Naive B cell (primary cell): ENCODE results near the gene IMPA2. TPM values are rescaled to one million over a fixed set of nuclear protein-coding genes. Genes with fewer than 3 reads are reported as not detected.
"Not testable (repeated sequence)": the region's sequence is repeated elsewhere in the genome, so short reads cannot be mapped to it uniquely, and the experiment has no call there.

Experiments
- ATAC-seq, 2 donors: fragments of 150-1000 bp; cut with Tn5 transposase; 2 replicates each; pipeline ENCODE4 v1.10.0; 2021; ENCODE audit warnings: low read depth in 2 of 2, mild to moderate bottlenecking in 2 of 2, moderate library complexity in 2 of 2
- DNase-seq: peaks from one replicate; pipeline ENCODE4 v3.0.0; 2022
- H3K27ac Mint-ChIP-seq, 6 donors: one replicate each; pipeline ENCODE4 v1.8.0; 2020 to 2022; ENCODE audit warnings: mild to moderate bottlenecking in 6 of 6, mixed read lengths in 6 of 6, moderate library complexity in 5 of 6, inconsistent platforms in 2 of 6
- H3K27me3 Mint-ChIP-seq, 3 donors: one replicate each; pipeline ENCODE4 v1.8.0; 2021 to 2022; ENCODE audit warnings: mixed read lengths in 3 of 3, mild to moderate bottlenecking in 1 of 3
- H3K36me3 Mint-ChIP-seq, 2 donors: one replicate each; pipeline ENCODE4 v1.8.0; 2020 to 2022; ENCODE audit warnings: mixed read lengths in 2 of 2, inconsistent platforms in 1 of 2, mild to moderate bottlenecking in 1 of 2
- H3K4me1 Mint-ChIP-seq, 3 donors: one replicate each; pipeline ENCODE4 v1.8.0; 2020 to 2022; ENCODE audit warnings: mixed read lengths in 3 of 3, inconsistent platforms in 1 of 3, mild to moderate bottlenecking in 1 of 3, moderate library complexity in 1 of 3
- H3K4me3 Mint-ChIP-seq, 8 donors: one replicate each; pipeline ENCODE4 v1.8.0; 2020 to 2022; ENCODE audit warnings: mild to moderate bottlenecking in 8 of 8, mixed read lengths in 8 of 8, moderate library complexity in 8 of 8, inconsistent platforms in 2 of 8
- H3K9me3 Mint-ChIP-seq, 7 donors: one replicate each; pipeline ENCODE4 v1.8.0; 2020 to 2022; ENCODE audit warnings: mixed read lengths in 7 of 7, mild to moderate bottlenecking in 5 of 7, inconsistent platforms in 2 of 7, moderate library complexity in 1 of 7
- polyA plus RNA-seq, 6 donors: library from polyadenylated mRNA; unstranded; fragments of 300-500 nt; fragmentation: Illumina TruSeq; gene quantifications; one replicate each; pipeline ENCODE4 v1.2.3, GENCODE V29; 2021; ENCODE audit warnings: low read depth in 6 of 6

IMPA2 gene
- polyA plus RNA-seq, 6 donors from 2014 or later = 9.9 to 18.6 (median 13.0) TPM

DNA sequence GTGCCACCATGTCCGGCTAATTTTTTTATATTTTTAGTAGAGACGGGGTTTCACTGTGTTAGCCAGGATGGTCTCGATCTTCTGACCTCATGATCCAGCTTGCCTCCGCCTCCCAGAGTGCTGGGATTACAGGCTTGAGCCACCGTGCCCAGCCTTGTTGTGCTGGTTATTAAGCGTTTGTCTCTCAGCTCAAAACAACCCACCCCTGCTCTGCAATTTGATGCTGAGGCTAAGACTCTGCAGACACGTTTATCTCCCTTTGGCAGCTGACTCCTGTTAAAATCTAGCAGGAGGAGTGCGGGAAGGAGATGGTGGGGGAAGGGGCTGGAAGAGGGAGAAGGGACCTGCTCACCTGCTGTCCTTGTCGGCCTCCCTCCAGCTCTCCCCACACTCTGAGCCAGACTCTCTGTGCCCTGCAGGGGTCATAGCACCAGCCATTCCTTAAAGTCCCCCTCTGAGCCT is 29.9 kb upstream of the IMPA2 start:
- Mint-ChIP-seq H3K36me3 (peaks cover under 1% of the 10 kb centered on the region in 2 donors), H3K4me1 (peaks cover 8 to 13% (median 10%) of the 10 kb centered on the region in 3 donors), H3K4me3 (no peak overlapping the region), H3K27me3 (no peaks in the 10 kb centered on the region), H3K9me3 (peaks cover 0 to 4% (median 2%) of the 10 kb centered on the region in 7 donors), H3K27ac (no peak overlapping the region)
- no peak for ATAC-seq
- no peak for DNase-seq

DNA sequence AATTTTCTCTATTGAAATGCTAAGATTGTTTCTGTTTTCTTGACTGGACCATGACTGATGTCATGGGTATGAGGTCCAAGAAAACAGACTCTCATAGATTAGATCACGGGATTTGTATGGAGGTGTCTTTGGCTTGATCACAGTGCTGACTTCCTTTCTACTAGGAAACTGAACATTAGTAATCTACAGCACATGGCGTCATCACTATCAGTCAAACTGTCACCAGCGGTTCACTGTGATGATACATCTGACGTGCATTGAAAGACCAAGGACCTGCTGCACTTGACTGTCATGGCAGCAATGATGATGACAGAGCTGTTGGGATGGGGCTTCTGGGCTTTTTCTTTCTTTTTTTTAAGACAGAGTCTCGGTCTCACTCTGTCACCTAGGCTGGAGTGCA is 28.2 kb upstream of the IMPA2 start:
- H3K4me1 Mint-ChIP-seq = no peaks in the 10 kb centered on the region
- H3K9me3 Mint-ChIP-seq = peaks cover 10 to 19% (median 15%) of the 10 kb centered on the region in 7 donors
- peaks cover 0 to 7% (median 5%) of the 10 kb centered on the region in 3 donors for H3K27me3 Mint-ChIP-seq
- DNase-seq = no peak
- no peak overlapping the region for H3K27ac Mint-ChIP-seq
- no peak overlapping the region for H3K4me3 Mint-ChIP-seq
- ATAC-seq = no peak
- H3K36me3 Mint-ChIP-seq = peaks cover 10 to 16% of the 10 kb centered on the region in 2 donors

DNA sequence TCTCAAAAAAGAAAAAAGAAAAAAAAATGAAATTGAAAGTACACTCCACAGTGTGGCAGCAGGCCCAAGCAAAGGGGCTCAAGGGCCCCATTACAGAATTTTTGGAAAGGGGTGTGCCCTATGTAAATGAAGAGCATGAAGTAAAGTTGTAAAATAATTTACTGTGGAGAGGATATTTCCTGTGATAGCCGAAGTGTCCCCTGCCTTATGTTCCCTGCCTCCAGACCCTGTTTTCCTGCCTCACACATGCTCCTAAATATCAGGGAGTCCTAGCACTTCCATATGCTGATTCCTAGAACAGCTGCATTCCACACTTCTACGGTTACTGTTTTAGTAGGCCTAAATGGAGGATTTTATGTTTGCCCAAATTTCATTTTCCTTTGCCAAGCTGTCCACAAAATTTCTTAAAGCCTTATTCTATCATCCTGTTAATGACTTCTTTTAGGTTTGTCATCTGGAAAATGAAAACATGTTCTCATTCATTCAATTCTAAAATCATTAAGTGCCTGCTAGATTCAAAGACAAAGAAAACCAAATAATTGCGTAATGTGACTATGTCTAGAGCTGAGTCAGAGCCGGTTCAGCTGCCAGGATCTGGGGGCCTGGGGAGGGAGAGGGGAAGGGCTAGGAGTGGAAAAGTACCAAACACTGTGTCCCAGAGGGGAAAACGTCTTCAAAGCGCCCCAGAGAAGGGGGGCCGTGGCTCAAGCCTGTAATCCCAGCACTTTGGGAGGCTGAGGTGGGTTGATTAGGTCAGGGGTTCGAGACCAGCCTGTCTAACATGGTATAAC is 25.9 kb upstream of the IMPA2 start:
- Mint-ChIP-seq H3K4me1 (no peaks in the 10 kb centered on the region), H3K27me3 (peaks cover 0 to 7% (median 5%) of the 10 kb centered on the region in 3 donors), H3K4me3 (no peak overlapping the region), H3K36me3 (peaks cover 10 to 16% of the 10 kb centered on the region in 2 donors), H3K27ac (no peak overlapping the region), H3K9me3 (peaks cover 10 to 22% (median 16%) of the 10 kb centered on the region in 7 donors)
- no peak for DNase-seq
- ATAC-seq = no peak

DNA sequence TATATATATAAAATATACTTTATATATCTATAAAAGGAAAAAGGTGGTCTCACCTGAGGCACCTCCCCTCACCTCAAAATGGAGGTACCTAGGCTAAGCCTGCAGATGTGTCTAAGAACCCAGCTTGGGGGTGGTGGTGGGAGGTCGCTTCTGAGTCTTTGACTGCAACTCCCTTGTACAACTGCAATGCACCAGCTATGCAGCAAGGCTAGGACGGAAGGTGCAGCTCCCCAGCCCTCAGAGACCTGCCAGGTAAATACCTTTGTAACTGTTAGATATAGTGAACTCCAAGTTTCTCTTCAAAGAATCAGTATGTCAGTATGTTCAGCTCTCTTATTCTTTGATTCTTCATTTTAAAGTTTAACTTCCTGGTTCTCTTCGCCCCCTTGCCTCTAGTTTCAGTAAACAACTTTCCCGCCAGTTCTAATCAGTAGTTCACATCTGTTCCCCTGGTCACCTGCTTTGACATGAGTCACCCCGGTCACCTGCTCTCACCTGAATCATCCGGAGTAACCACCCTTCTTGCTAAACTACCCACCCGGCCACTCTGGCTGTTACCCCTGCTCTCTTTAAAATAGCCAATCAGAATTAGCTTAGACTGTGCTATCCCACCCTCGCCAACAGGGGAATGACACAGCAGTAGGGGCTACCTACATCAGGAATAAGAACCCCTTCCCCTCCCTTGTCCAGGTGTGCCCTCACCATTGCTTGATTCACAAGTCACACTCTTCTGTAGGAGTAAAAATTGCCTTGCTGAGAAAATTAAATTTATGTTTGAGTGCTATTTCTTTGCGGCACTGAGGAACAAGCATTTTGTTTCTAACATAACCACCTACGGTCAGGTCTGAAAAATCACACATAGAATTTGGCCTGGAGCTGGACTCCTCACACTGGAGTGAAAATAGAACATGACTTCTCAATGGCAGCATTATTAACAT is 24.7 kb upstream of the IMPA2 start:
- H3K9me3 Mint-ChIP-seq = peaks cover 10 to 22% (median 16%) of the 10 kb centered on the region in 7 donors
- ATAC-seq (no peak), DNase-seq (no peak)
- H3K27me3 Mint-ChIP-seq = peaks cover 0 to 14% (median 11%) of the 10 kb centered on the region in 3 donors
- H3K36me3 Mint-ChIP-seq = peaks cover 10 to 16% of the 10 kb centered on the region in 2 donors
- peak overlapping the region in 2 of 6 donors; percentile 33 to 67 for H3K27ac Mint-ChIP-seq
- H3K4me1 Mint-ChIP-seq = no peaks in the 10 kb centered on the region
- peak overlapping the region in 1 of 8 donors; percentile 64 for H3K4me3 Mint-ChIP-seq

DNA sequence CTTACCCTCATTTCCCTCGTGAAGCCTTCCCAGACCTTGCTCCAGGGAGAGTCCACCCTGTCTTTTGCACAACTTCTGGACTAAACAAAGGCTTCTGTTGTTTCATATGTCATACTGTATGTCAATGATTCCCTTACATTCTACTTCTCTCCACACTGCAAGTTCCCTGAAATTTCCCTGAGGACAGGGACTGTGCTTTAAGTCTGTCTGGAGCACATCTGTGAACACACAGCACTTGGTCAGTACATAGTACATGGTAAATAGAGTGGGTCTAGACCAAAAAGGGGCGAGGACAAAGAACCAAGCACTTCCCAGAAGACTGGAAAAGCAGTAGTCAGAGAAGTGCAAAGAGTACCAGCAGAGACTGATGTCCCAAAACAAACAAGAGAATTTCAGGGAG is 23.7 kb upstream of the IMPA2 start:
- Mint-ChIP-seq H3K9me3 (peaks cover 10 to 22% (median 16%) of the 10 kb centered on the region in 7 donors), H3K27ac (peak overlapping the region in 1 of 6 donors; percentile 21), H3K4me3 (no peak overlapping the region), H3K27me3 (peaks cover 0 to 14% (median 11%) of the 10 kb centered on the region in 3 donors), H3K4me1 (no peaks in the 10 kb centered on the region), H3K36me3 (peaks cover 10 to 16% of the 10 kb centered on the region in 2 donors)
- no peak for DNase-seq
- ATAC-seq = no peak

DNA sequence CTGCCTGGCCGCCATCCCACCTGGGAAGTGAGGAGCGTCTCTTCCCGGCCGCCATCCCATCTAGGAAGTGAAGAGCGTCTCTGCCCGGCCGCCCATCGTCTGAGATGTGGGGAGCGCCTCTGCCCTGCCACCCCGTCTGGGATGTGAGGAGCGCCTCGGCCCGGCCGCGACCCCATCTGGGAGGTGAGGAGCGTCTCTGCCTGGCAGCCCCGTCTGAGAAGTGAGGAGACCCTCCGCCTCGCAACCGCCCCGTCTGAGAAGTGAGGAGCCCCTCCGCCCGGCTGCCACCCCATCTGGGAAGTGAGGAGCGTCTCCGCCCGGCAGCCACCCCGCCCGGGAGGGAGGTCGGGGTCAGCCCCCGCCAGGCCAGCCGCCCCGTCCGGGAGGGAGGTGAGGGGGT is 21.7 kb upstream of the IMPA2 start:
- DNase-seq, H3K4me3 Mint-ChIP-seq, H3K27ac Mint-ChIP-seq, H3K4me1 Mint-ChIP-seq, ATAC-seq: not testable (repeated sequence)
- H3K36me3 Mint-ChIP-seq = peaks cover 10 to 16% of the 10 kb centered on the region in 2 donors
- H3K27me3 Mint-ChIP-seq = peaks cover 0 to 14% (median 11%) of the 10 kb centered on the region in 3 donors
- peaks cover 10 to 22% (median 16%) of the 10 kb centered on the region in 7 donors for H3K9me3 Mint-ChIP-seq

DNA sequence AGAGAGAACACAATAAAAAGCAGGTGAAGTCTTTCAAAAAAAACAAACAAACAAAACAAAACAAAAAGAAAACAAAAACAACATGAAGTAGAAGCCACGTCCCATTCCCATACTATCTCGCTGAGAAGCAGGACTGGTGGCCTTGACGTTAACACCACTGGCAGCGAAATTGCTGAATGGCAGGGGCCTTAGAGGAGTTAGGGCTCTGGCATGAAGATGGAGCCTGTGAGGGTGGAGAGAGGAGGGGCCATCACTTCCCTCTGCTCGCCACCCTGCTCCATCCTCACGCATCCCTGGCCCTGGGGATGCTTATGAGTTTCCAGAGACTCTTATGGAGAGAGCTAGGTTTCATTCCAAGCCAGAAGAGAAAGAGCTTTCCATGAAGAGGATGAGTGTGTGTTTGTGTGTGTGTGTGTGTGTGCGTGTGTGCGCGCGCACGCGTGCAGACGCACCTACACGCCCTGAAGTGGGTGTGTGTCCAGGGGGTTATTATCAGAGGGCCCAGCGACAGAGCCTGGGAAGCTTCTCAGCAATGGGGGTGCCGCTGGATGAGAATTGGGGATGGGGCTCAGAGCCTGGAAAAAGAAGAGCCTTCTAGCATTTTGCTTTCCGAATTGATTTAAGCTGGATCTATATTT is 20.4 kb upstream of the IMPA2 start:
- DNase-seq (no peak), ATAC-seq (no peak)
- H3K27me3 Mint-ChIP-seq = peaks cover 0 to 14% (median 11%) of the 10 kb centered on the region in 3 donors
- H3K36me3 Mint-ChIP-seq = peaks cover 10 to 16% of the 10 kb centered on the region in 2 donors
- no peaks in the 10 kb centered on the region for H3K4me1 Mint-ChIP-seq
- H3K9me3 Mint-ChIP-seq = peaks cover 10 to 19% (median 16%) of the 10 kb centered on the region in 7 donors
- peak overlapping the region in 1 of 6 donors; percentile 66 for H3K27ac Mint-ChIP-seq
- no peak overlapping the region for H3K4me3 Mint-ChIP-seq

DNA sequence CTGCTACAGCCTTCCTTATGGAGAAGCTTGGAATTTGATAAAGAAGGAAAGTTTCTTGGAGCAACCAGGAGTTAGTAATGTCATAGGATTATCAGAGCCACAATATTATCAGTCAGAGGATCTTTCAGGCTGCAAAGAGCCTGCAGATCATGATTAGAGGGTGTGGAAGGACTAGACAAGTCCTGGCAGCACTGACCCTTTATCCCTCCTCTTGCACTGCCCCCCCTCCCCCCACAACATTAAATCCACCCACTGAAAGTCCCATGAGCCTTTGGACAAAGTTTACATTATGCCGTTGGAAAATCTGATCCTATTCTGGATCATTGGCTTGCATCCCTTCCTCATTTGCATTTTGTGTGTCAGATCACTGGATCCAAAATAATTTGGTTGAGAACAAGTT is 18.7 kb upstream of the IMPA2 start:
- ATAC-seq (no peak), DNase-seq (no peak)
- H3K4me1 Mint-ChIP-seq = no peaks in the 10 kb centered on the region
- H3K36me3 Mint-ChIP-seq = peaks cover 2 to 4% of the 10 kb centered on the region in 2 donors
- H3K27ac Mint-ChIP-seq = peak overlapping the region in 1 of 6 donors; percentile 8
- H3K4me3 Mint-ChIP-seq = no peak overlapping the region
- H3K9me3 Mint-ChIP-seq = peaks cover 1 to 8% (median 3%) of the 10 kb centered on the region in 7 donors
- peaks cover 0 to 12% (median 5%) of the 10 kb centered on the region in 3 donors for H3K27me3 Mint-ChIP-seq

DNA sequence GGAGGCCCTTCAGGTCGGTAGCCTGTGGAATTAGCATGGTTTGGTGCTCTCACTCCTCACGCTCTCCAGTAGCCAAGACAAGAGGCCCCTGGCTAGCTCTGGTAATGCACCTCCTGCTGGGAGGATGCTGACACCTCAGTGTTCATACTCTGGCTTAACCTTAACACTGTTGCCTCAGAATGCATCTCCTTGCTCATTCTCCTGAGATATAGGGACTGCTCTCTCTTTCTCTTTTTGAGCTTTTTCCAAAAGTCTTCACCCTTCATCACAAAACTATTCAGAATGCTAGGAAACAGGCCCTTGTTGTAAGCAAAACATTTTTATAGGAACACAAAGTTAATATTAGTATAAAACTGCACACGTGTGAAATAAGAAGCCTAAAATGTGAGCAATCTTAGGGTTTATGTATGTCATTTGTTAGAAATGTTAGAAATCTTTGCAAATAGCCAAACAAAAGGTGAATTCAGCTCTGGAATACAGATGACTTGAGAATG is 17.3 kb upstream of the IMPA2 start:
- H3K36me3 Mint-ChIP-seq = no peaks in the 10 kb centered on the region
- H3K27ac Mint-ChIP-seq = no peak overlapping the region
- no peaks in the 10 kb centered on the region for H3K9me3 Mint-ChIP-seq
- peaks cover 0 to 8% (median 5%) of the 10 kb centered on the region in 3 donors for H3K27me3 Mint-ChIP-seq
- H3K4me1 Mint-ChIP-seq = no peaks in the 10 kb centered on the region
- H3K4me3 Mint-ChIP-seq = no peak overlapping the region
- DNase-seq (no peak), ATAC-seq (no peak)

DNA sequence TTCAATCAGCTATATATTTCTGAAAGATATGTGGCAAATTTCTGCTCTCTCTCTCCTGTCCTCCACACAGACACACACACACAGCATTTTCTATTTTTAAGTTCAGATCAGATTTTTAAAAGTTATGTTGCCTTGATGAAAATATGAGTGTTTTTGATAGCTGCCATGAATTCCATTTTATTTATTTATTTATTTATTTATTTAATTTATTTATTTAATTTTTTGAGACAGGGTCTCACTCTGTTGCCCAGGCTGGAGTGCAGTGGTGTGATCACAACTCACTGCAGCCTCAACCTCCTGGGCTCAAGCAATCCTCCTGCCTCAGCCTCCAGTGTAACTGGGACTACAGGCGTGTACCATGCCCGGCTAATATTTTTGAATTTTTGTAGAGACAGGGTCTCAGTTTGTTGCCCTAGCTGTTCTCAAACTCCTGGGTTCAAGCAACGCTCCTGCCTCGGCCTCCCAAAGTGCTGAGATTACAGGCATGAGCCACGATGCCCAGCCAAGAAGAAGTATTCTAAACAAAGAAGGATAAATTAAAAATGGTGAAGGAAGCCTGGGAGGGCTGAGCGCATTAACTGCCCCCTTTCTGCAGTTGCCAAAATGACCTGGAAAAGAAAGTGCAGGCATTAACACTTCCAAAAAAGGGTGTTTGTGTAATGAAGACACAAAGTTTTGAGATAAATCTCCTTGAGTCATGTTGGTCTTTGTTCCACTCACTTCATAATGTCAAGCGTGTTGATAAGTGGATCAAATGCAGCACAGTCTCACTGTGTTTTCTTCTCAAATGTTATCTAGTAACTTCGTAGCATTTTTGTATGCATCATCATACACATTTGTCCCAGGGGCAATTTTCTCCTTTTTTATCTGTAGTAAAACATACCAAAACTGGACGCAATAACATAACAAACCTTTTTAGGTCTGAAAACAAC is 11.1 kb upstream of the IMPA2 start:
- Mint-ChIP-seq H3K27me3 (no peaks in the 10 kb centered on the region), H3K27ac (no peak overlapping the region), H3K36me3 (no peaks in the 10 kb centered on the region), H3K9me3 (no peaks in the 10 kb centered on the region), H3K4me1 (no peaks in the 10 kb centered on the region), H3K4me3 (no peak overlapping the region)
- DNase-seq (no peak), ATAC-seq (no peak)

DNA sequence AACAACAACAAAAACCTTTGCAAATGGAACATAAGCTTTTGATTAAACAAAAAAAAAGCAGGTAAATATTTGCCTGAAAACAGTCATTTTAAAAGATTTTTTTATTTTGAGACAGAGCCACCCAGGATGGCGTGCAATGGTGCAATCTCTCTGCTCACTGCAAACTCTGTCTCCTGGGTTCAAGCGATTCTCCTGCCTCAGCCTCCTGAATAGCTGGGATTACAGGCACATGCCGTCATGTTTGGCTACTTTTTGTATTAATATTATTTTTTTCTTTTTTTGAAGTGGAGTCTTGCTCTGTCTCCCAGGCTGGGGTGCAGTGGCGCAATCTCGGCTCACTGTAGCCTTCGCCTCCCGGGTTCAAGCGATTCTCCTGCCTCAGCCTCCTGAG is 10.5 kb upstream of the IMPA2 start:
- not testable (repeated sequence) for H3K4me3 Mint-ChIP-seq, ATAC-seq, DNase-seq, H3K36me3 Mint-ChIP-seq, H3K9me3 Mint-ChIP-seq, H3K4me1 Mint-ChIP-seq, H3K27ac Mint-ChIP-seq, H3K27me3 Mint-ChIP-seq
